Measurements from ENCODE around the gene ZCCHC10.
"Not testable (repeated sequence)": the region's sequence is repeated elsewhere in the genome, so short reads cannot be mapped to it uniquely, and the experiment has no call there.

Gene ZCCHC10

GRCh38 chr5:133025804-133026663 lies at the start of gene ZCCHC10:
ZCCHC10 (minus strand) TSS chr5:133026549; CDS start chr5:133026537, 12 bp downstream.
- peak; percentile 93 for DNase-seq

- no peak for DNase-seq
Measured at GRCh38 chr5:133075572-133076536, 49.5 kb upstream of the ZCCHC10 start.

GRCh38 chr5:133072021-133072420 lies 45.7 kb upstream of the ZCCHC10 start:
- no peak for DNase-seq

GRCh38 chr5:133066045-133066444 lies 39.7 kb upstream of the ZCCHC10 start:
- no peak for DNase-seq

GRCh38 chr5:133065471-133065870 lies 39.1 kb upstream of the ZCCHC10 start:
- no peak for DNase-seq

- DNase-seq, result no peak
Measured at GRCh38 chr5:133063965-133064364, 37.6 kb upstream of the ZCCHC10 start.

- DNase-seq, result no peak
Measured at GRCh38 chr5:133062276-133062675, 35.9 kb upstream of the ZCCHC10 start.

GRCh38 chr5:133059621-133060020 lies 33.3 kb upstream of the ZCCHC10 start:
- DNase-seq, result no peak

- DNase-seq, result no peak
Measured at GRCh38 chr5:133056891-133057290, 30.5 kb upstream of the ZCCHC10 start.

GRCh38 chr5:133054697-133055471 lies 28.5 kb upstream of the ZCCHC10 start:
- DNase-seq, result no peak

- DNase-seq, result no peak
Measured at GRCh38 chr5:133053448-133053847, 27.1 kb upstream of the ZCCHC10 start.

- peak; percentile 59 for DNase-seq
Measured at GRCh38 chr5:133052317-133053175, 26.2 kb upstream of the ZCCHC10 start.

- DNase-seq, result peak; percentile 98
Measured at GRCh38 chr5:133051542-133052316, 25.4 kb upstream of the ZCCHC10 start, which contains the start of gene HSPA4. HSPA4 (plus strand) TSS chr5:133052013; CDS start chr5:133052251, 238 bp downstream.

GRCh38 chr5:133051061-133051541 lies 24.8 kb upstream of the ZCCHC10 start:
- no peak for DNase-seq

GRCh38 chr5:133050521-133050920 lies 24.2 kb upstream of the ZCCHC10 start:
- no peak for DNase-seq

- no peak for DNase-seq
Measured at GRCh38 chr5:133049726-133050048, 23.3 kb upstream of the ZCCHC10 start.

GRCh38 chr5:133048993-133049725 lies 22.8 kb upstream of the ZCCHC10 start:
- DNase-seq, result no peak

- DNase-seq, result no peak
Measured at GRCh38 chr5:133047404-133047803, 21.1 kb upstream of the ZCCHC10 start.

GRCh38 chr5:133046560-133046959 lies 20.2 kb upstream of the ZCCHC10 start:
- DNase-seq, result not testable (repeated sequence)

- no peak for DNase-seq
Measured at GRCh38 chr5:133041910-133042309, 15.6 kb upstream of the ZCCHC10 start.

Measured in CD4-positive, alpha-beta T cell treated with Interleukin-15 for 1 hour (primary cell).